Stimulated activated CD4-positive, alpha-beta T cell treated with anti-CD3 and anti-CD28 coated beads, Interleukin-4, amount 100 ng/mL, for 4 hours (primary cell): ENCODE measurements around the gene CATSPERB.
"Not testable (repeated sequence)": the region's sequence is repeated elsewhere in the genome, so short reads cannot be mapped to it uniquely, and the experiment has no call there.

Experiments
- DNase-seq, 2 experiments: peaks; one replicate each; pipeline ENCODE4 v3.0.0-alpha.2; 2020

Gene CATSPERB, protein sequence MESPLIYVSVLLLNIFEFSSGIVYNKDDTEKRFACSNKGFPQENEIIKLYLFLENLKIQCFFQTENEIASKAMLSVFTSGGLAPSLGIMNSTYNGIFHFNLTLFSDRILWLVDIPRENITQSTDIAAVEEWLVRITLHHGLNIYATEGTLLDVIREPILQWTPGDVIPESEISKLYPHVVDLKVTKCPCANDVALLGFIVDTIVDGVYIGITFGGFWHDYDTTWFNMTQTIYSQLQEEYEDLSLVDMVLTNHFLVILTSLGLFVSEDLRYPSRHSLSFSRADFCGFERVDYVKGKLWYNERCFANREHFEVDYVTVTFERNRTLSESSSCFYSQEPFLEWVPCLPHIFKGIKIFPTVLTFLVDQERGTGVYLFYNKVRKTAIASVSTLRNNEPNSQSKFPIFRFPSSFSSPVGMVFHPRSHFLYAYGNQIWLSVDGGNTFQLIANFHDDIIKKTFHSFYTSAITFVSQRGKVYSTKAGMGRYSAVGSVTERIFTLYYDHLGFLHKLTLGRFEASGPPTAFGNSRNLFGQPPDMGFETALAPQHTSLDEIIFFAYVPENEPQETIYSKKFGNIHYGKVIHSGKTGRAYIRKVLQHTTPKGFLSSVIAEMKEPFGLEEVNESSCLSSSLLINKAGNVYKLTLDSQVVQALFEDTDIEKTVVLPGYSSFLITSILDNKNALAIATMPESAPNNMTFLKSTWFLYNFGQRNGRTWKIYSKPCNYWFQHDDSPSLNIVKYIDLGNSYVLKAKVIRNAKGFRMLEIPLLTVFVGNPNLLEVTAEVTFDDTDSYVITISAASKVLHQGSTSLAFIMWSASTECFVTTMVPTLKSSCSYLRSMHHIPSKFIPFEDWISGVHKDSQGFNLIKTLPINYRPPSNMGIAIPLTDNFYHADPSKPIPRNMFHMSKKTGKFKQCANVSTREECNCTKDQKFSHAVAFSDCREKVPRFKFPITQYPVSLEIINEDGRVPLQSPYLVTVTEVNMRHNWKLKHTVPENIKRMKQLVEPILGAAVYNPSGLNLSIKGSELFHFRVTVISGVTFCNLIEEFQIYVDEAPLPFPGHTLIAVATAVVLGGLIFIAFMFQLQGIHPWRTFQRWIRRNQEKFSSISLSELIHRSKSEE

GRCh38 chr14:91731986-91732385, at the start of gene CATSPERB:
TSS of gene CATSPERB (minus strand) at chr14:91732086. CDS start at chr14:91729479, 2,607 bp downstream.
- no peak for DNase-seq

GRCh38 chr14:91780452-91780851, 48.6 kb upstream of the CATSPERB start:
- DNase-seq: no peak

DNA sequence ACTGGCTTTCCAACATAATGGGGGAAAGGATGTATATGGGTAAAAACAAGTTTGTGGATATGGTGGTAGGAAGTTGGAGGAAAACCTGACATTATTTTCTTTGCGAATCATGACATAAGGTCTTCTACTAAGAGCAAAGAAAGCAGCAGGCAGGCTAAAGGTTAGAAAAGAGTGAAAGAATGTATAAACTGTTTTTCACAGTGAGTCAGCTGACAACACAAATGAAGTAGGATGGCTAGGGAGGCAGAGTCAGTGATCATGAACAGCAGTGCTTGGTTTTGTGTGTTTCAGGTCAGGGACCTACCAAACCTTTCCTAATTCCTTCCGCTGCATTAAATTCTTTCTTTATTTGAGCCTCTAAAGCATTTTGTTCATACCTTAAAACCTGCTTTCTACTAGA, 46.3 kb upstream of the CATSPERB start:
- DNase-seq: no peak

- no peak for DNase-seq
Observed at GRCh38 chr14:91774140-91775096, 42.5 kb upstream of the CATSPERB start.

DNA sequence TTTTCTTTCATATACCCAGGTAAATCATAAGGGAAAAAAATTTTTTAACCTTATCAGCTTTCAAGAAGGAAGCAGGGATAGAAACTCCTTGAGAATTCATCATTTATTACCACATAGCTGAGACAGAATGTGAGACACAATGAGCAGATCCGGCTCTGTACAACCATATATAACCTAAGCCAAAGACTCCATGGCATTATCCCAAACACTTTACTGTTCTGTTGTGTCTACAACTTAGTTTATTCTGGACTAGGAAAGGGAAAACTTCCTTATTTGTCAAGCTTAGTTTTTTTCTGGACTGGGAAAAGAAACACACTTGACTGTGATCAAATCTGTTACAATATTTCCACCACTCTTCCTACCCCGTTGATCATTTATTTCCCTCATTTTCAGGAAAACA, 38.3 kb upstream of the CATSPERB start:
- no peak for DNase-seq

DNA sequence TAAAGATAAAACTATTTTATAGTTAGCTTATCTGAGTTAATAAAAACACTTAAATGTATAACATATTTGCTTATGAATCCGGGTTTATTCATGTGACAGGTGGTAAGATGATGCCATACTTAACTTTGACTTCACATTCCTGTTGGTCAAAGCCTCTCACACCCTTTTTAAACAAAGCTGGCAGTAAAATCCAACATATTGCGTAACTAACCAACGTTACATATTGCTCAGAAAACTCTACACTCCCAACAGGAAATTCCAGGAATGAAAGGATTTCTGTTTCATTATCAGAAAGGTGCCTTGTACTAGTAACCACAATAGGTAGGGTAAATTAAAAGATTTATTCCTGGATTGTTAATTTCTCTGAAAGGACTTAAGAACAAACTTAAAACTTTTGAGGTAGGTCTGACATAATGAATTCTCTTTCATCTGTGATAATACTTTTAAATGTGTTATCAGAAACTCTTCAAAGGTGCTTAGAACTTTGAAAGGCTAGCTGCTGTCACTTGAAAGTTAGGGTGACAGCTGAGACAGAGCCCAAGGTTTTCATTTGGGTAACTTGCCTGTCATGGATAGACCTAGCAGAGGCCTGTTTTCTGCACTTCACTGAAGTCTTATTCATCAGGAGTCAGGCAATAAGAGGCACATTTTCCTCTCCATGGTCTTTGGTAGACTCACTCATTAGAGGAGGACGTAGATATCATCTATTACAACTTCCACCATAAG, 23.8 kb upstream of the CATSPERB start:
- no peak for DNase-seq

GRCh38 chr14:91754819-91755218, 22.9 kb upstream of the CATSPERB start:
- DNase-seq: no peak

- DNase-seq: no peak
Observed at GRCh38 chr14:91754185-91754584, 22.3 kb upstream of the CATSPERB start.

- DNase-seq: no peak
Observed at GRCh38 chr14:91753501-91754128, 21.7 kb upstream of the CATSPERB start.

DNA sequence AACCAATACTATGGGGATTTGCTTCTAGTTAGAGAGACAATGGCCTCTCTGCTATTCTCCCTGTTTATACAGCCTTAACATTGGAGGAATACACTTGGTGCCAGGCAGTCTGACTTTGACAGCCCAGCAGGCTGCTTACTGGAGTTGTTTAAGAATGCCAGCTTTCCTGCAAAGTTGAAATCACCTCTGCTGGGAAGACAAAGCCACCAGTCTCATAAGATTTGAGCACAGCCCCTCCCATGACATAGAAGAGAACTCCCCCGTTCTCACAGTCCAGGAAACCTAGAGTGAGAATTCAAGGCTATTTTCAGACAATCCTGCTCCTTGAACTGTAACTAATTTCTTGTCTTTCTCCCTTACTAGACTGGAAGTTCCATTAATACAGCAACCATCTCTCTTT, 21.1 kb upstream of the CATSPERB start:
- DNase-seq: no peak

DNA sequence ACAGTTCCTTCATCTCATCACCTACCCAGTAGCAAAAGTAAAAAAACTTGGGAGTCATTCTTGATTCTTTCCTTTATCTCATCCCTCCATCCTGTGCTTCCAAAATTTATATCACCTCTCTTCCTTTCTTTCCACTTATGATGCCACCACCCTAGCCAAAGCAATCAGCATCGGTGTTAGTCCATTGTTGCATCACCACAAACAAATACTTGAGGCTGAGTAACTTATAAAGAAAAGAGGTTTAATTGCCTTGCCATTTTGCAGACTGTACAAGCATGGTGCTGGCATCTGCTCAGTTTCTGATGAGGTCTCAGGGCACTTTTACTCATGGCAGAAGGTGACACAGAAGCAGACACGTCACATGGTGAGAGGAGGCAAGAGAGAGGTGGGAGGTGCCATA, 19.8 kb upstream of the CATSPERB start:
- DNase-seq: no peak

- no peak for DNase-seq
Observed at GRCh38 chr14:91750634-91751198, 18.8 kb upstream of the CATSPERB start.

GRCh38 chr14:91749868-91750267, 18.0 kb upstream of the CATSPERB start:
- DNase-seq: no peak

- no peak for DNase-seq
Observed at GRCh38 chr14:91748049-91748448, 16.2 kb upstream of the CATSPERB start.

DNA sequence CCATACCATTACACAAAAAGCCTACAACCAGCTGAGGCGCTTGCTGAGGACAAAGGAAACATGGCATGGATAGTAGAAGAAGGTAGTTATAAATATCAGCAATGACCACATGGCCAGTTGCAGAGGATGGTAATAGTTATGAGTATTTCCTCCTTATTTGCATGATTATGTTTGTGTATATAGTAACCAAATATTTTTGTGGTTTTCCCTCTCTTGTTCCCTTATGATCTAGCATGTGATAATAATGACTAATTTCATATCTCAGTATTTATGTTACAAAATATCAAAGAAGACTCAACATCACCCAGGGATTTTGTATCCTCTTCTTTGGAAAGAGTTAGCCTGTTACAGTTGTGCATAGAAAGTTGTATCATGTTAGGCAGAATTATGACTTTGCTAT, 13.5 kb upstream of the CATSPERB start:
- no peak for DNase-seq

- DNase-seq: no peak
Observed at GRCh38 chr14:91744068-91744480, 12.2 kb upstream of the CATSPERB start.

GRCh38 chr14:91743305-91743653, 11.4 kb upstream of the CATSPERB start:
- no peak for DNase-seq

- DNase-seq: no peak
Observed at GRCh38 chr14:91742621-91743304, 10.9 kb upstream of the CATSPERB start.

DNA sequence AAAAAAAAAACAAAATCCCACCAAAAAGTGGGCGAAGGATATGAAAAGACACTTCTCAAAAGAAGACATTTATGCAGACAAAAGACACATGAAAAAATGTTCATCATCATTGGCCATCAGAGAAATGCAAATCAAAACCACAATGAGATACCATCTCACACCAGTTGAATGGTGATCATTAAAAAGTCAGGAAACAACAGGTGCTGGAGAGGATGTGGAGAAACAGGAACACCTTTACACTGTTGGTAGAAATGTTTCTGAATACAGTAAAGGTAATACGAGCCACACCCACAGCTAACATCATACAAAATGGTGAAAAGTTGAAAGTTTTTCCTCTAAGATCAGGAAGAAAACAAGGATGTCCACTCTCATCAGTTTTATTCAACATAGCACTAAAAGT, 8.0 kb upstream of the CATSPERB start:
- DNase-seq: not testable (repeated sequence)

DNA sequence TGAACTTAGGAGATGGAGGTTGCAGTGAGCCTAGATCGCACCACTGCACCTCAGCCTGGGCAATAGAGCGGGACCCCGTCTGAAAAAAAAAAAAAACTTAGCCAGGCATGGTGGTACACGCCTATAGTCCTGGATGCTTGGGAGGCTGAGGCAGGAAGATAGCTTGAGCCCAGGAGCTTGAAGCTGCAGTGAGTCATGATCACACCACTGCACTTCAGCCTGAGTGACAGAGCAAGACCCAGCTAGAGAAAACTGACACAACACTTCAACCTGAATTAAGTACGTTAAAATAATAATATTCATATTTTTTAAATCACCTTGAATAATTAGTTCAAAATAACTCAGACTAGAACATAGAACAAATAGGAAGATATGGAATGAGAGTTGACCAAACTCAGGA, 5.7 kb upstream of the CATSPERB start:
- no peak for DNase-seq
